Suprapubic skin (tissue), 4 donors: Measurements from ENCODE around the gene STK10.

Experiments
- POLR2A ChIP-seq, 2 donors: fragments of 450-650 bp; IDR thresholded peaks; one replicate each; pipeline ENCODE4 v1.6.1; 2017; ENCODE audit warnings: antibody characterized with exemption in 2 of 2, mild to moderate bottlenecking in 2 of 2, moderate library complexity in 2 of 2
- POLR2AphosphoS5 ChIP-seq, 3 donors: sonication (generic); formaldehyde crosslinking; IDR thresholded peaks; one replicate each; pipeline ENCODE4 v1.6.1; 2017; ENCODE audit warnings: antibody characterized with exemption in 3 of 3
- TF ChIP-seq, protein P1 (sequence below), 2 donors: fragments of 200-600 bp in 1 of 2; fragments of 450-650 bp in 1 of 2; sonication (generic) in 1 of 2; IDR thresholded peaks; one replicate each; pipeline ENCODE4 v1.5.1; 2016 to 2019; ENCODE audit warnings: antibody characterized with exemption in 2 of 2, mild to moderate bottlenecking in 1 of 2, moderate library complexity in 1 of 2

DNA sequence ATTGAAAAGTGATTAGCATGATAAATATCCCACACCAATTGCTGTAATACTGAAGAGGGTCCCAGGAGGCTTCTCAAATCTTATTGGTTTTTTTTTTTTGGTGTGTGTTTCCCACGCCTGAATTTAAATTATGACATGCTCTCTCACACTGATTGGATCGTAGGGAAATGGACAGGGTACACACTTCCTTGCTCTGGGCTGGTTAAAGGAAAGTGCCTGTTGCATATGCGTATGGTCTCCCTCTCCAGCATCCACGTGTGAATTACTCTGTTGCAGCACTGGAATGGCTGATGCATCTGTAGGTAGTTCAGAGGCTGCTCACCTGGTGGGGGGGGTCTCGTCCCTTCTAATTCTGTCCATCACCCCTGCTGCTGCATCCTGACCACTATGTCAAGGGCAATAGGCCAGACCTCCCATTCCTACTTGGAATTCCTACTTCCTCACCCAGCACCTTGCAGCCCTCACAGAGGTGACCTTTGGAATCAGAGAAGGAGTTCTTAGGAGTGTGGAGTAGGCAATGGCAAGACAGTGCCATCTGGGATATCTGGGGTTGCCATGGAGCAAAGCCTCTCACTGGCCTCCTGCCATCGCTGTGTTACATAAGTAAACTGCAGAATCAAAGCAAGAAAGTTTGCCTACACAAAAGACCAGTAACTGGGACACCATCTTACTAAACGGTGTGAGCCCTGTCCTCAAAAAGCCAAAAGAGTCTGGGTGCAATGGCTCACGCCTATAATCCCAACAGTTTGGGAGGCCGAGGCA, 110.2 kb downstream of the STK10 start:
- TF ChIP-seq POLR2A (IDR thresholded peaks at IDR 0.05) (no peak), POLR2AphosphoS5 (IDR thresholded peaks at IDR 0.05) (no peak)
- TF ChIP-seq, protein P1, sequence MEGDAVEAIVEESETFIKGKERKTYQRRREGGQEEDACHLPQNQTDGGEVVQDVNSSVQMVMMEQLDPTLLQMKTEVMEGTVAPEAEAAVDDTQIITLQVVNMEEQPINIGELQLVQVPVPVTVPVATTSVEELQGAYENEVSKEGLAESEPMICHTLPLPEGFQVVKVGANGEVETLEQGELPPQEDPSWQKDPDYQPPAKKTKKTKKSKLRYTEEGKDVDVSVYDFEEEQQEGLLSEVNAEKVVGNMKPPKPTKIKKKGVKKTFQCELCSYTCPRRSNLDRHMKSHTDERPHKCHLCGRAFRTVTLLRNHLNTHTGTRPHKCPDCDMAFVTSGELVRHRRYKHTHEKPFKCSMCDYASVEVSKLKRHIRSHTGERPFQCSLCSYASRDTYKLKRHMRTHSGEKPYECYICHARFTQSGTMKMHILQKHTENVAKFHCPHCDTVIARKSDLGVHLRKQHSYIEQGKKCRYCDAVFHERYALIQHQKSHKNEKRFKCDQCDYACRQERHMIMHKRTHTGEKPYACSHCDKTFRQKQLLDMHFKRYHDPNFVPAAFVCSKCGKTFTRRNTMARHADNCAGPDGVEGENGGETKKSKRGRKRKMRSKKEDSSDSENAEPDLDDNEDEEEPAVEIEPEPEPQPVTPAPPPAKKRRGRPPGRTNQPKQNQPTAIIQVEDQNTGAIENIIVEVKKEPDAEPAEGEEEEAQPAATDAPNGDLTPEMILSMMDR (IDR thresholded peaks at IDR 0.05) = no peak
